ENCODE data around the gene PRRG2. TPM values are rescaled to one million over a fixed set of nuclear protein-coding genes. Genes with fewer than 3 reads are reported as not detected.

The PRRG2 gene
- total and polyA plus RNA-seq, 2 of the 13 experiments (the other 11 are each of a cell fraction or from before 2014, with no cell fraction given): 0.66 to 0.82 TPM

DNA sequence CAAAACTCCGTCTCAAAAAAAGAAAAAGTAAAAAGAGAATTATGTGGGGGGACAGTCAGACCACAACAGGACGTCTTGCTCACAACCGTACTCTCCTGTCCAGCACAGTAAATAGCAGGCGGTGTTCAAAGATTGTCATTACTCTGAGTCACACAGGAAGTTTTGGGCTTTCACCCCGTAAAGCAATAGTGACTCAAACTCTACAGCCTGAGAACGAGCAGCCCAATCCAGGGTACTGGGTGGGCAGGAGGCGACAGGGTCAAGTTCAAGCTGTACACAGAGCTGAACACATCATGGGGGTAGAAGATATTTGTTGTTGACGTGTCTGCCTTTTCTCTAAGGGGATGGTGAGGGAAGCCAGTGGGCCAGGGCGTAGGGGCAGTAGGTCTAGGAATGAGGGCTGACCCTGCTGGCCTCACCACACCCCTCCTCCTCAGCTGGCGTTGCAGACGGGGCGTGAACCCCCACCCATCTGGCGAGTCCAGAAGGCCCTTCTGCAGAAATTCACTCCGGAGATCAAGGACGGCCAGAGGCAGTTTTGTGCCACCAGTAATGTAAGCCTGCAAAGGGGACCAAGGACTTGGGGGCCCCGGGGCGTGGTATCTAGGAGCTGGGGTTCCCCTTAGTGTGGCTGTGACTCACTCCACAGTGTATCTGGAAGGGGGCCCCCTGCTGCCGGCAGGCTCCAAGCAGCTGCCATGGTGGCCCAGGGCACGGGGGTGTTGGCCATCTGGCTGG, 33.1 kb downstream of the PRRG2 start (continued):
- TF ChIP-seq, protein P1, sequence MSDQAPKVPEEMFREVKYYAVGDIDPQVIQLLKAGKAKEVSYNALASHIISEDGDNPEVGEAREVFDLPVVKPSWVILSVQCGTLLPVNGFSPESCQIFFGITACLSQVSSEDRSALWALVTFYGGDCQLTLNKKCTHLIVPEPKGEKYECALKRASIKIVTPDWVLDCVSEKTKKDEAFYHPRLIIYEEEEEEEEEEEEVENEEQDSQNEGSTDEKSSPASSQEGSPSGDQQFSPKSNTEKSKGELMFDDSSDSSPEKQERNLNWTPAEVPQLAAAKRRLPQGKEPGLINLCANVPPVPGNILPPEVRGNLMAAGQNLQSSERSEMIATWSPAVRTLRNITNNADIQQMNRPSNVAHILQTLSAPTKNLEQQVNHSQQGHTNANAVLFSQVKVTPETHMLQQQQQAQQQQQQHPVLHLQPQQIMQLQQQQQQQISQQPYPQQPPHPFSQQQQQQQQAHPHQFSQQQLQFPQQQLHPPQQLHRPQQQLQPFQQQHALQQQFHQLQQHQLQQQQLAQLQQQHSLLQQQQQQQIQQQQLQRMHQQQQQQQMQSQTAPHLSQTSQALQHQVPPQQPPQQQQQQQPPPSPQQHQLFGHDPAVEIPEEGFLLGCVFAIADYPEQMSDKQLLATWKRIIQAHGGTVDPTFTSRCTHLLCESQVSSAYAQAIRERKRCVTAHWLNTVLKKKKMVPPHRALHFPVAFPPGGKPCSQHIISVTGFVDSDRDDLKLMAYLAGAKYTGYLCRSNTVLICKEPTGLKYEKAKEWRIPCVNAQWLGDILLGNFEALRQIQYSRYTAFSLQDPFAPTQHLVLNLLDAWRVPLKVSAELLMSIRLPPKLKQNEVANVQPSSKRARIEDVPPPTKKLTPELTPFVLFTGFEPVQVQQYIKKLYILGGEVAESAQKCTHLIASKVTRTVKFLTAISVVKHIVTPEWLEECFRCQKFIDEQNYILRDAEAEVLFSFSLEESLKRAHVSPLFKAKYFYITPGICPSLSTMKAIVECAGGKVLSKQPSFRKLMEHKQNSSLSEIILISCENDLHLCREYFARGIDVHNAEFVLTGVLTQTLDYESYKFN (CRISPR knock-in tag; conservative IDR thresholded peaks at IDR 0.05): 0 out of 2 replicates have a peak, but pooled peaks have one; percentile 14
- no peak for TF ChIP-seq HDAC6 (IDR thresholded peaks at IDR 0.05; ENCODE audit: low read depth, low read length)
- no peak for TF ChIP-seq NBN (conservative IDR thresholded peaks at IDR 0.05)
- no peak for TF ChIP-seq CHCHD3 (CRISPR knock-in tag; IDR thresholded peaks at IDR 0.05)
- no peak for TF ChIP-seq NR2F6 (IDR thresholded peaks at IDR 0.05)
- 0 out of 2 replicates have a peak, but pooled peaks have one; percentile 13 for TF ChIP-seq NR2F6 (CRISPR knock-in tag; IDR thresholded peaks at IDR 0.05)
- no peak for TF ChIP-seq PHF20 (CRISPR knock-in tag; IDR thresholded peaks at IDR 0.05)
- TF ChIP-seq, protein P2, sequence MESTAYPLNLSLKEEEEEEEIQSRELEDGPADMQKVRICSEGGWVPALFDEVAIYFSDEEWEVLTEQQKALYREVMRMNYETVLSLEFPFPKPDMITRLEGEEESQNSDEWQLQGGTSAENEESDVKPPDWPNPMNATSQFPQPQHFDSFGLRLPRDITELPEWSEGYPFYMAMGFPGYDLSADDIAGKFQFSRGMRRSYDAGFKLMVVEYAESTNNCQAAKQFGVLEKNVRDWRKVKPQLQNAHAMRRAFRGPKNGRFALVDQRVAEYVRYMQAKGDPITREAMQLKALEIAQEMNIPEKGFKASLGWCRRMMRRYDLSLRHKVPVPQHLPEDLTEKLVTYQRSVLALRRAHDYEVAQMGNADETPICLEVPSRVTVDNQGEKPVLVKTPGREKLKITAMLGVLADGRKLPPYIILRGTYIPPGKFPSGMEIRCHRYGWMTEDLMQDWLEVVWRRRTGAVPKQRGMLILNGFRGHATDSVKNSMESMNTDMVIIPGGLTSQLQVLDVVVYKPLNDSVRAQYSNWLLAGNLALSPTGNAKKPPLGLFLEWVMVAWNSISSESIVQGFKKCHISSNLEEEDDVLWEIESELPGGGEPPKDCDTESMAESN (CRISPR knock-in tag; conservative IDR thresholded peaks at IDR 0.05): no peak
- TF ChIP-seq, protein P3, sequence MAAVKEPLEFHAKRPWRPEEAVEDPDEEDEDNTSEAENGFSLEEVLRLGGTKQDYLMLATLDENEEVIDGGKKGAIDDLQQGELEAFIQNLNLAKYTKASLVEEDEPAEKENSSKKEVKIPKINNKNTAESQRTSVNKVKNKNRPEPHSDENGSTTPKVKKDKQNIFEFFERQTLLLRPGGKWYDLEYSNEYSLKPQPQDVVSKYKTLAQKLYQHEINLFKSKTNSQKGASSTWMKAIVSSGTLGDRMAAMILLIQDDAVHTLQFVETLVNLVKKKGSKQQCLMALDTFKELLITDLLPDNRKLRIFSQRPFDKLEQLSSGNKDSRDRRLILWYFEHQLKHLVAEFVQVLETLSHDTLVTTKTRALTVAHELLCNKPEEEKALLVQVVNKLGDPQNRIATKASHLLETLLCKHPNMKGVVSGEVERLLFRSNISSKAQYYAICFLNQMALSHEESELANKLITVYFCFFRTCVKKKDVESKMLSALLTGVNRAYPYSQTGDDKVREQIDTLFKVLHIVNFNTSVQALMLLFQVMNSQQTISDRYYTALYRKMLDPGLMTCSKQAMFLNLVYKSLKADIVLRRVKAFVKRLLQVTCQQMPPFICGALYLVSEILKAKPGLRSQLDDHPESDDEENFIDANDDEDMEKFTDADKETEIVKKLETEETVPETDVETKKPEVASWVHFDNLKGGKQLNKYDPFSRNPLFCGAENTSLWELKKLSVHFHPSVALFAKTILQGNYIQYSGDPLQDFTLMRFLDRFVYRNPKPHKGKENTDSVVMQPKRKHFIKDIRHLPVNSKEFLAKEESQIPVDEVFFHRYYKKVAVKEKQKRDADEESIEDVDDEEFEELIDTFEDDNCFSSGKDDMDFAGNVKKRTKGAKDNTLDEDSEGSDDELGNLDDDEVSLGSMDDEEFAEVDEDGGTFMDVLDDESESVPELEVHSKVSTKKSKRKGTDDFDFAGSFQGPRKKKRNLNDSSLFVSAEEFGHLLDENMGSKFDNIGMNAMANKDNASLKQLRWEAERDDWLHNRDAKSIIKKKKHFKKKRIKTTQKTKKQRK (IDR thresholded peaks at IDR 0.05; ENCODE audit: low read length): no peak
- no peak for TF ChIP-seq HOXA9 (CRISPR knock-in tag; IDR thresholded peaks at IDR 0.05; ENCODE audit: borderline replicate concordance)
- peak; percentile 57 for TF ChIP-seq SKI (IDR thresholded peaks at IDR 0.05; ENCODE audit: partially characterized antibody)
- 0 out of 2 replicates have a peak, but pooled peaks have one; percentile 9 for TF ChIP-seq CREB1 (IDR thresholded peaks at IDR 0.05)
- no peak for TF ChIP-seq CREB1 (CRISPR knock-in tag; IDR thresholded peaks at IDR 0.05)
- TF ChIP-seq ZMYM3 (CRISPR knock-in tag; IDR thresholded peaks at IDR 0.05): no peak
- 0 out of 2 replicates have a peak, but pooled peaks have one; percentile 34 for TF ChIP-seq TBX3 (IDR thresholded peaks at IDR 0.05; ENCODE audit: borderline replicate concordance)
- TF ChIP-seq FOXA3 (CRISPR knock-in tag; IDR thresholded peaks at IDR 0.05): peak; percentile 57
- TF ChIP-seq, protein P4, sequence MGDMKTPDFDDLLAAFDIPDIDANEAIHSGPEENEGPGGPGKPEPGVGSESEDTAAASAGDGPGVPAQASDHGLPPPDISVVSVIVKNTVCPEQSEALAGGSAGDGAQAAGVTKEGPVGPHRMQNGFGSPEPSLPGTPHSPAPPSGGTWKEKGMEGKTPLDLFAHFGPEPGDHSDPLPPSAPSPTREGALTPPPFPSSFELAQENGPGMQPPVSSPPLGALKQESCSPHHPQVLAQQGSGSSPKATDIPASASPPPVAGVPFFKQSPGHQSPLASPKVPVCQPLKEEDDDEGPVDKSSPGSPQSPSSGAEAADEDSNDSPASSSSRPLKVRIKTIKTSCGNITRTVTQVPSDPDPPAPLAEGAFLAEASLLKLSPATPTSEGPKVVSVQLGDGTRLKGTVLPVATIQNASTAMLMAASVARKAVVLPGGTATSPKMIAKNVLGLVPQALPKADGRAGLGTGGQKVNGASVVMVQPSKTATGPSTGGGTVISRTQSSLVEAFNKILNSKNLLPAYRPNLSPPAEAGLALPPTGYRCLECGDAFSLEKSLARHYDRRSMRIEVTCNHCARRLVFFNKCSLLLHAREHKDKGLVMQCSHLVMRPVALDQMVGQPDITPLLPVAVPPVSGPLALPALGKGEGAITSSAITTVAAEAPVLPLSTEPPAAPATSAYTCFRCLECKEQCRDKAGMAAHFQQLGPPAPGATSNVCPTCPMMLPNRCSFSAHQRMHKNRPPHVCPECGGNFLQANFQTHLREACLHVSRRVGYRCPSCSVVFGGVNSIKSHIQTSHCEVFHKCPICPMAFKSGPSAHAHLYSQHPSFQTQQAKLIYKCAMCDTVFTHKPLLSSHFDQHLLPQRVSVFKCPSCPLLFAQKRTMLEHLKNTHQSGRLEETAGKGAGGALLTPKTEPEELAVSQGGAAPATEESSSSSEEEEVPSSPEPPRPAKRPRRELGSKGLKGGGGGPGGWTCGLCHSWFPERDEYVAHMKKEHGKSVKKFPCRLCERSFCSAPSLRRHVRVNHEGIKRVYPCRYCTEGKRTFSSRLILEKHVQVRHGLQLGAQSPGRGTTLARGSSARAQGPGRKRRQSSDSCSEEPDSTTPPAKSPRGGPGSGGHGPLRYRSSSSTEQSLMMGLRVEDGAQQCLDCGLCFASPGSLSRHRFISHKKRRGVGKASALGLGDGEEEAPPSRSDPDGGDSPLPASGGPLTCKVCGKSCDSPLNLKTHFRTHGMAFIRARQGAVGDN (CRISPR knock-in tag; IDR thresholded peaks at IDR 0.05): peak; percentile 33; the same call in 1 of the 2 replicates

Measured in HepG2 (cell line).